AG04450 (cell line): Measurements from ENCODE around the gene CHAF1A. TPM values are rescaled to one million over a fixed set of nuclear protein-coding genes. Genes with fewer than 3 reads are reported as not detected.

ENCODE experiments used
- CTCF ChIA-PET: fragments of 300-600, 350-600 bp; formaldehyde crosslinking; extraction: SDS; loops from one replicate; lab custom pipeline; 2022; ENCODE audit warnings: antibody characterized with exemption, inconsistent platforms; lab: Charles Lee
- POLR2A ChIA-PET: fragments of 350-600 bp; formaldehyde crosslinking; extraction: SDS; loops from one replicate; lab custom pipeline; 2021; ENCODE audit warnings: antibody characterized with exemption, inconsistent platforms; lab: Yijun Ruan, JAX
- DNase-seq: peaks from one replicate; pipeline ENCODE4 v3.0.0-alpha.2; 2011; ENCODE audit warnings: low read depth, low spot score
- H3K27ac ChIP-seq: one replicate; pipeline ENCODE4 v1.5.1; 2012; ENCODE audit warnings: low read depth, low read length, control low read depth
- H3K27me3 ChIP-seq: one replicate; pipeline ENCODE4 v1.6.0; 2012; ENCODE audit warnings: low read length; ENCODE audit not compliant: control insufficient read depth, insufficient read depth
- H3K4me3 ChIP-seq: 2 replicates; pipeline ENCODE4 v1.5.1; 2011; ENCODE audit warnings: mild to moderate bottlenecking, low read depth, low read length, control low read depth
- H3K9me3 ChIP-seq: 2 replicates; pipeline ENCODE4 v1.5.1; 2012; ENCODE audit warnings: low read length; ENCODE audit not compliant: control insufficient read depth, insufficient read depth
- polyA plus RNA-seq: library from polyadenylated mRNA; depleted of rRNA; stranded (reverse); fragments of >200 nt; gene quantifications from 2 replicates; pipeline ENCODE4 v1.2.3, GENCODE V29; 2011
- TF ChIP-seq, protein P1 (sequence below): IDR thresholded peaks from 2 replicates; pipeline ENCODE4 v1.5.1; 2011; ENCODE audit warnings: low read depth, low read length, control low read depth, inconsistent platforms

The CHAF1A gene
- polyA plus RNA-seq, 1 experiment: 5.0 TPM

- POLR2A ChIA-PET: interaction anchor here (1.6 to 3.5 kb wide), 2 partner anchors 9 to 18 kb away, joined by 3 to 17 read pairs; no protein-coding TSS in a partner anchor
- Histone ChIP-seq H3K27me3 (no peaks in the 10 kb centered on the region), H3K4me3 (no peak overlapping the region), H3K27ac (no peak overlapping the region), H3K9me3 (no peaks in the 10 kb centered on the region; the same call in 1 of the 2 replicates)
- TF ChIP-seq, protein P1, sequence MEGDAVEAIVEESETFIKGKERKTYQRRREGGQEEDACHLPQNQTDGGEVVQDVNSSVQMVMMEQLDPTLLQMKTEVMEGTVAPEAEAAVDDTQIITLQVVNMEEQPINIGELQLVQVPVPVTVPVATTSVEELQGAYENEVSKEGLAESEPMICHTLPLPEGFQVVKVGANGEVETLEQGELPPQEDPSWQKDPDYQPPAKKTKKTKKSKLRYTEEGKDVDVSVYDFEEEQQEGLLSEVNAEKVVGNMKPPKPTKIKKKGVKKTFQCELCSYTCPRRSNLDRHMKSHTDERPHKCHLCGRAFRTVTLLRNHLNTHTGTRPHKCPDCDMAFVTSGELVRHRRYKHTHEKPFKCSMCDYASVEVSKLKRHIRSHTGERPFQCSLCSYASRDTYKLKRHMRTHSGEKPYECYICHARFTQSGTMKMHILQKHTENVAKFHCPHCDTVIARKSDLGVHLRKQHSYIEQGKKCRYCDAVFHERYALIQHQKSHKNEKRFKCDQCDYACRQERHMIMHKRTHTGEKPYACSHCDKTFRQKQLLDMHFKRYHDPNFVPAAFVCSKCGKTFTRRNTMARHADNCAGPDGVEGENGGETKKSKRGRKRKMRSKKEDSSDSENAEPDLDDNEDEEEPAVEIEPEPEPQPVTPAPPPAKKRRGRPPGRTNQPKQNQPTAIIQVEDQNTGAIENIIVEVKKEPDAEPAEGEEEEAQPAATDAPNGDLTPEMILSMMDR: no peak
- DNase-seq: no peak
- CTCF ChIA-PET: no interaction called here
These were observed 51.1 kb downstream of the CHAF1A start for GRCh38 chr19:4453232-4454179.

- POLR2A ChIA-PET: interaction anchor here (0.5 to 3.5 kb wide), 8 partner anchors 10 to 56 kb away, joined by 3 to 23 read pairs (median 4); partner anchors contain the start of genes CHAF1A and HDGFL2
- H3K4me3 ChIP-seq: peak overlapping the region; percentile 84
These were observed 52.6 kb downstream of the CHAF1A start for GRCh38 chr19:4454747-4455718.

GRCh38 chr19:4455719-4456475 lies 53.5 kb downstream of the CHAF1A start:
- Histone ChIP-seq H3K27me3 (no peaks in the 10 kb centered on the region), H3K4me3 (peak overlapping the region; percentile 84), H3K27ac (peak overlapping the region; percentile 92), H3K9me3 (no peaks in the 10 kb centered on the region; the same call in 1 of the 2 replicates)
- no peak for DNase-seq
- ChIA-PET POLR2A (interaction anchor here (0.9 to 3.5 kb wide), 8 partner anchors 11 to 113 kb away, joined by 3 to 23 read pairs (median 3); partner anchors contain the start of genes CHAF1A and HDGFL2), CTCF (interaction anchor here (0.7 to 1.5 kb wide), 2 partner anchors 54 to 180 kb away, joined by 3 to 4 read pairs; partner anchors contain the start of gene CHAF1A)
- TF ChIP-seq, protein P1: peak; percentile 27

More at GRCh38 chr19:4454747-4455718, 52.6 kb downstream of the CHAF1A start:
- DNase-seq: no peak
- no peaks in the 10 kb centered on the region; the same call in 1 of the 2 replicates for H3K9me3 ChIP-seq
- TF ChIP-seq, protein P1: no peak
- CTCF ChIA-PET: no interaction called here
- no peaks in the 10 kb centered on the region for H3K27me3 ChIP-seq
- H3K27ac ChIP-seq: peak overlapping the region; percentile 92

DNA sequence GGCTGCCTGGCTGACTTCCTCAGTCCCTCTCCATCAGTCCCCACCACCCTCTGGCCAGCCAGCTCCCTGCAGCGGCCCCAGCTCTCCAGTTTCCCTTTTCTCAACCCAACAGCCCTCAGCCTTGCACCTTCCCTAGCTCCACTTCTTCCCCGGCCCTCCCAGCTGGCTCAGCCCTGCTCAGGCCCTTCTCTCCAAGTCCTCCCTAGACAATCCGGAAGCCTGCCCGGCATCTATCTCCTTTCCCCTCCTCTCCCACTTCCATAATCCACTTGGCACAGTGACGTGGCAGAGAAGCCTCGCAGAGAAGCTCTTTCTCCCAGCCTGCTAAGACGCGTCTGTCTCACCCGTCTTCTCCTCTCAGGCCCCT lies 54.0 kb downstream of the CHAF1A start:
- TF ChIP-seq, protein P1: no peak
- CTCF ChIA-PET: interaction anchor here (0.5 to 1.5 kb wide), 3 partner anchors 54 to 180 kb away, joined by 3 to 4 read pairs (median 3); partner anchors contain the start of gene CHAF1A
- POLR2A ChIA-PET: interaction anchor here (0.8 to 3.5 kb wide), 8 partner anchors 12 to 152 kb away, joined by 3 to 23 read pairs (median 3); partner anchors contain the start of genes CHAF1A, FSD1 and HDGFL2
- Histone ChIP-seq H3K9me3 (no peaks in the 10 kb centered on the region; the same call in 1 of the 2 replicates), H3K27me3 (no peaks in the 10 kb centered on the region), H3K27ac (peak overlapping the region; percentile 92), H3K4me3 (peak overlapping the region; percentile 84)
- no peak for DNase-seq
